ENCODE data around the gene HIGD2A.

HIGD2A gene, protein sequence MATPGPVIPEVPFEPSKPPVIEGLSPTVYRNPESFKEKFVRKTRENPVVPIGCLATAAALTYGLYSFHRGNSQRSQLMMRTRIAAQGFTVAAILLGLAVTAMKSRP

GRCh38 chr5:176388444-176389134, at the start of gene HIGD2A, which contains the start of gene NOP16:
HIGD2A (plus strand) TSS chr5:176388751; CDS start chr5:176388820, 69 bp downstream.
NOP16 (minus strand) TSS chr5:176388598; CDS start chr5:176388539, 59 bp downstream.
- DNase-seq (ENCODE audit: low spot score): peak; percentile 97

DNA sequence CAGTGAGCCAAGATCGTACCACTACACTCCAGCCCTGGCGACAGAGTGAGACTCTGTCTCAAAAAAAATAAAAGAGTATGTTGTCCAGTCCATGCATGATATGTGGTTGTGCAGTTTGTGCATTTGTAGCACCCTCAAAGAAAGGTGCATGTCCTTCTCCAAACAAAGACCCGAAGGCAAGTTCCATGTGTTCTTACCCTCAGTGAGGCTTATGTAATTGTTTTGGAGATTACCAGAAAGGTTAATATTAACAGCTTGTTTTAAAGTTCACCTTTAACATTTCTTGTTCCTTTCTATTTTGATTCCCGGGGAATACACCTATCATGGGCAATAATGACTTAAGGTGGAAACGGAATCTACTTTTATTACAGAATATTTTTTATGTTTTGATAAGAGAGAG, 49.2 kb upstream of the HIGD2A start:
- no peak for DNase-seq (ENCODE audit: low spot score)

DNA sequence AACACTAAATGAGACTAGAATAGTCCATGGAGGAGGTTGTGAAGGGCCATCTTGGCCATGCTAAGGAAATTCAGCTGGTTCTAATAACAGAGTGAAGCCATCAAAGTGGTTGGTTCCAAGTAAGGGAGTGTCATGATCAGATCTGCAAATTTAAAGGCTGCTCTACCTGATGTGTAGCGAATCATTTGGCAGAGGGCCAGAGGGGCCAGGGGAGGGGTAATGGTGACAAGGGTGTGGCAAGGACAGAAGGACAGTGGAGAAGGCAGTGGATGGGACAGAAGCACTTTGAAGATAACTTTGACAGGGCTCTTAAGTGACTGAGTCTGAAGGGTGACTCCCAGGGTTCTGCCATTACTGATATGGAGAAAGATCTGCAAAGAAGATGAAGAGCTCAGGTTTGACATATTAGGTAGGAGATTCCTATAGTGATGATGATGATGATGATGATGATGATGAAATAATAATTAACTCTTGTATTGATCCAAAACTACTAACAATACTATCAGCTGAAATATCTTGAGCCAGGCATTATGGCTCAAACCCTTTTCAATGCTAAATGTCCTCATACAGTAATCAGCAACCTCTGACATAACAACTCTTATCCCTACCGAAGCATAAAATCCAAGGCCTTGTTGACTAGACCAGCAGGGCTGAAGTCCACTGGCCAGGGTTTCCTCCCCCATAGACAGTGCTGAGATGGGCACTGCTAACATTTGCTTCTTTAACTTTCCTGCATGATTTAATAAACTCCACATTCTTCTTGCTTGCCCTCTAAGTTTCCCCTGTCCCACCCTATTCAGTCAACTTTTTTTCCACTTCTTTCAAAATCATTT, 47.0 kb upstream of the HIGD2A start:
- DNase-seq (ENCODE audit: low spot score): no peak

DNA sequence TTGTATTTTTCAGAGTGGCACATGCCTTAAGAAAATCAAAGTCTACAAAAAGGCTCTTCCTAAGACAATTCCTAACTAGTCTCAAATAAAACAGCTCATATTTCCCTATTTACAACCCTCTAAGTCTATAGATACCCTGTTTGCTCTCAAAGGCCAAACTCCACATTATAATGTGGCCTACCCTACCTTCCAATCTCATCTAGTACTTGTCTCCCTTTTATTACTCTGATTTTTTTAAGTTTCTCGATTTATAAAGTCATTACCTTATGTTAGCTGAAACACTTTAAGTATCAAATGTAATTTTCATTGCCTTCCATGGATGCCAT, 46.4 kb upstream of the HIGD2A start:
- no peak for DNase-seq (ENCODE audit: low spot score)

DNA sequence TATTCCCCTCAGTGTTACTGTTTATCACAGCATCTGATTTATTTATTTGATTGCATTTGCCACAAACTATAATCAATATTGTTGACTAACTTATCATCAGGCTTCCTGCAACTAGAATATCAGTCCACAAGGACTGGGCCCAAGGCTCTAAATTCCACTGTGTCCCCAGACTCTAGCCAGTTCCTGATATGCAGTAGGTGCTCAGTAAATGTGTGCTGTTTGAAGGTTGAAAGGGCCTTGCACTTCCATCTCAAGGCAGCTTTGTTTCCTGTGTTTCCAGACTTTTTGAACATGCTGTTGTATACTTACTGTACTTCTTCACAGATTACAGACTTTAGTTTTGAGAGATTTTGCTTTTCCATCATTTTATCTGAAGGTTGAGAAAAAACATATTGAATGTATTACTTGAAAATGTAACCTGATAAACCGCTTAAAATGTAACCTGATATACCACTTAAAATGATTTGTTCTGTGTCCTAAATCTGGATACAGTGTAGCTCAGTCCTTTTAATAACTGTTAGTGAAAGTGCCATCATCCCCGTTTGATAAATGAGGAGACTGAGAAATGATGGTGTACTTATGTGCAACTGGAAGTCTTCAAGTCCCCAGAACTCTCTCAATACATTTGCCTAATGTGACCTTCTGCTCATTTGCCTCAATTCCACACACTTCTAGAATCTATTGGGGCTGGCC, 45.6 kb upstream of the HIGD2A start:
- no peak for DNase-seq (ENCODE audit: low spot score)

- no peak for DNase-seq (ENCODE audit: low spot score)
Measured at GRCh38 chr5:176350416-176350815, 38.1 kb upstream of the HIGD2A start.

DNA sequence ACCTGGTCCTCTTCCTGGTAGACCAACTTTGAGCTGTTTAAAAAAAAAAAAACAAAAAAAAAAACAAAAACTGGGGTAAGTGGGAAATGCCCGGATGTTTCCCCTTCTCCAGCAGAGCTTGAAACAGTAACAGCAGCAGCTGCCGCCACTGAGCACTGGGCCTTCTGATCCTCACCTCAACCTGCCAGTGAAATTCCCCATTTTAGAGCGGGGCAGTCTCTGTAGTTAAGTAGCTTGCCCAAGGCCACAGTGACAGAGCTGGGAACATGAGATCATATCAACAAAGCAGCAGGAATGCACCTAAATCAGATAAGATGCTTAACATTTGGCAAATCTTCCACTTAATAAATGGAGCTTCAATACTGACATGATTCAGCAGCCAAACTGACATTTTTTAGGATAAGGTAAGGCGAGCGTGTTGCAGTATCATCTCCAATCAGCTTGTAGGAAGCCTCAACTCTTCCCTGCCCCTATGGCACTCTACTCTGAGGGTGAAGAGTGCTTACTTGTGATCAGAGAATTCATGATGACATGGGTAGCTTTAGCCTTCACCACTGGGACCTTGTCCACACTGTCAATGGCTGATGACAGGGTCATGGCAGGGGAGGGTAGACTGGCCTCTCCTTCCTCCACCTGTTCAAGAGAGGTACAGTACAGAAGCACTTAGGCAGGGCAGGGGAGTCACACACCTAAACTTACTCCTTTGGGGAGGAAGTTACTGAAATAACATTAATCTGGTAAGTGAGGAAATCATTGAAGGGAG, 36.3 kb upstream of the HIGD2A start:
- DNase-seq (ENCODE audit: low spot score): no peak

DNA sequence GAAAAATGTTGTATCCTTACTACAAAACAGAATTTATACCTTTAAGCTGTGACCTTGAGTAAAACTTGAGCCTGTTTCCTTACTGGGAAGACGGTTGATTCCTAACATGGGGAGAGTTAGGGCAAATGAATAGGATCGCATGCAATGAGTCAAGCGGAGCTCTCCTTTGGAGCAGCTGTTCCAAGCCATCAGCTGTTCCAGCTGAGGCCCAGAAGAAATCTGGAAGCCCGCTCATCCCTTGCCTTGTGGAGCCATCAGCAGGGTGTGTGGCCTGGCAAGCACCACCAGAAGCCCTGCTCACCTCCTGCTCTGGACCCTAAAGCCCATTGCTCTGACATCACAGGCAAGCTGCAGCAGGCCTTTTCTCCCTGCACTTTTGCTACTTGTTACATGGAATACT, 35.0 kb upstream of the HIGD2A start:
- no peak for DNase-seq (ENCODE audit: low spot score)

DNA sequence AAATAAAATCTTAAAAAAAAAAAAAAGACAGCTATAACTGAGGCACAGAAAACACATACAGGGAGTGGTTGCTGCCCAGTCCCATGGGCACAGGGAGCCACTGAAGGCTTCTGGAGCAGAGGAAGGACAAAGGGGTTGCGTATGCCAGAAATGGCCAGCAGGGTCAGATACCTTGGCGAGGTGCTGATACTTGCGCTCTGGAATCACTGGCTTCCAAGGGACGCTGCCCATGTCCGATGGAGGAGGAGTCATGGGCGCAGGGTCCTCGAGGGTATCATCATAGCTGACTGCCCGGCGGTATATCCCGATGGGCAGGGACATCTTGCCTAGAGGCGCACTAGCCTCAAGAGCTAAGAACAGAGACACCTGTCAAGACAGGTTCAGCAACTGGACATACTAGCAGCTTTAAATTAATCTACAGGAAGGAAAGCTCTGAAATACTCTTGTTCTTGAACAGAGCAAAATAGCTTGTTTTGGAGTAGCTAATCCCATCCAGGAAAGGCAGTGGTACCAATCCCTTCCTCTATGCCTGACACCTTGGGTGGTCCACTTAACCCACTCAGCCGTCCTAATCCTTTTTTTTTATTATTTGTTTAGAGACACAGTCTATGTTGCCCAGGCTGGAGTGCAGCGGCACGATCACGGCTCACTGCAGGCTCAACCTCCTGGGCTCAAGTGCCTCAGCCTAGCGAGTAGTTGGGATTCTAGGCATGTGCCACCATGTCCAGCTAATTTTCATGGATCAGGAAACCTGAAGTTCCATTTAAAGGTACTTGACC, 33.0 kb upstream of the HIGD2A start:
- DNase-seq (ENCODE audit: low spot score): no peak

- no peak for DNase-seq (ENCODE audit: low spot score)
Measured at GRCh38 chr5:176356179-176356566, 32.4 kb upstream of the HIGD2A start.

GRCh38 chr5:176359658-176360057, 28.9 kb upstream of the HIGD2A start:
- no peak for DNase-seq (ENCODE audit: low spot score)

GRCh38 chr5:176360894-176361436, 27.6 kb upstream of the HIGD2A start:
- DNase-seq (ENCODE audit: low spot score): no peak

GRCh38 chr5:176361437-176362232, 26.9 kb upstream of the HIGD2A start, which contains the start of gene KIAA1191:
KIAA1191 (minus strand) TSS chr5:176361764; CDS start chr5:176359508, 2,256 bp downstream.
- peak; percentile 85 for DNase-seq (ENCODE audit: low spot score)

DNA sequence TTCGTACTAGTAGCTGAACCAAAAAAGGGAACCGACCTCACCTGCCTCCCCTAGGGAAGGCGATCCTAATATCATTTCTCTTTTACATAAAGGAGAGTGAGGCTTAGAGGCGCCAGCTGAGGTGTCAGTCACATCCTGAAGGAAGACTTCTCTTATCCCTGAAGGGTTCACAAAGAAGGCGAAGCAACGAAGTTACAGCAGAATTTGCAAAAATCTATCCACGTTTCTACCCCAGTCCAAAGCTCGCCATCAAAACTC, 26.4 kb upstream of the HIGD2A start:
- peak; percentile 51 for DNase-seq (ENCODE audit: low spot score)

GRCh38 chr5:176364765-176365350, 23.7 kb upstream of the HIGD2A start:
- DNase-seq (ENCODE audit: low spot score): no peak

GRCh38 chr5:176365351-176366231, 23.0 kb upstream of the HIGD2A start, which contains the start of gene ARL10:
ARL10 (plus strand) TSS chr5:176365487; CDS start chr5:176365564, 77 bp downstream.
- peak; percentile 54 for DNase-seq (ENCODE audit: low spot score)

DNA sequence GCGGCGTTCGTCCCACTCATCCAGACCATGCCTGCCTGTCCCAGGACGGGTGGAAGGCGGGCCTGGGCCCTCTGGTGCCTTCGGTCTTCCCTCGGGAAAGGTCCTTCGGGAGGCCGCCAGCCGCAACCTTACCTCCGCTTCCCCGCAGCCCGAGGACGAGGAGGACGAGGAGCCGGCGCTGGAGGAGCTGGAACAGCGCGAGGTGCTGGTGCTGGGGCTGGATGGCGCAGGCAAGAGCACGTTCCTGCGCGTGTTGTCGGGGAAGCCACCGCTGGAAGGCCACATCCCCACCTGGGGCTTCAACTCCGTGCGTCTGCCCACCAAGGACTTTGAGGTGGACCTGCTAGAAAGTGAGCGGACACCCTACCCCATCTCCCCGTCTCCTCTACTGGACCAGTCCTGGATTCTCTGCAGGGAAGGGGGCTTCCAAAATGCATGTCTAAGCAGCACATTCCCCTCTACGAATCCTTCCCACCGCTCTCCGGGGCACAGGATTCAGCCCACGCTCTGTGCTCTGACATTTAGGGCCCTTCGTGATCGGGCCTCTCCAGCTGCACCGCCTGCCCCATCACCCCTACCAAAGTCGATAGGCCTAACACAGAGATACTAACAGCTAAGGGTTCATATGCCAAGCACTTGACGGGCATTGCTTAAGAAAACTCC, 22.2 kb upstream of the HIGD2A start:
- no peak for DNase-seq (ENCODE audit: low spot score)

- no peak for DNase-seq (ENCODE audit: low spot score)
Measured at GRCh38 chr5:176368726-176369125, 19.8 kb upstream of the HIGD2A start.

Data from germinal center (tissue), 1 donor.